HG03060 (cell line): ENCODE results near the gene MAPKAPK2.
"Not testable (repeated sequence)": the region's sequence is repeated elsewhere in the genome, so short reads cannot be mapped to it uniquely, and the experiment has no call there.

ENCODE experiments used
- ATAC-seq: cut with Tn5 transposase; IDR thresholded peaks from one replicate; pipeline ENCODE4 v1.9.1; 2021; ENCODE audit warnings: low read depth, moderate number of reproducible peaks; ENCODE audit not compliant: unreplicated experiment

The MAPKAPK2 gene

GRCh38 chr1:206684478-206685333 lies at the start of gene MAPKAPK2:
Gene MAPKAPK2, plus strand, starts transcription at chr1:206684905. Its CDS starts 325 bp downstream, at chr1:206685230.
- ATAC-seq, result no peak

GRCh38 chr1:206635080-206635977 lies 49.4 kb upstream of the MAPKAPK2 start, which contains the start of gene DYRK3:
Gene DYRK3, plus strand, starts transcription at chr1:206635536. Its CDS starts 168 bp downstream, at chr1:206635704.
- peak; percentile 40 for ATAC-seq

- ATAC-seq, result no peak
These were observed 48.7 kb upstream of the MAPKAPK2 start for GRCh38 chr1:206635978-206636345.

GRCh38 chr1:206636671-206637070 lies 48.0 kb upstream of the MAPKAPK2 start:
- ATAC-seq, result no peak

- ATAC-seq, result no peak
These were observed 47.1 kb upstream of the MAPKAPK2 start for GRCh38 chr1:206637605-206638004.

- not testable (repeated sequence) for ATAC-seq
These were observed 42.6 kb upstream of the MAPKAPK2 start for GRCh38 chr1:206642074-206642473.

GRCh38 chr1:206643118-206643698 lies 41.5 kb upstream of the MAPKAPK2 start:
- ATAC-seq, result no peak

- ATAC-seq, result no peak
These were observed 38.2 kb upstream of the MAPKAPK2 start for GRCh38 chr1:206646504-206646903.

- no peak for ATAC-seq
These were observed 37.5 kb upstream of the MAPKAPK2 start for GRCh38 chr1:206647224-206647623.

- no peak for ATAC-seq
These were observed 35.3 kb upstream of the MAPKAPK2 start for GRCh38 chr1:206649261-206649921.

GRCh38 chr1:206651014-206651413 lies 33.7 kb upstream of the MAPKAPK2 start:
- no peak for ATAC-seq

GRCh38 chr1:206651958-206652890 lies 32.5 kb upstream of the MAPKAPK2 start:
- ATAC-seq, result no peak

GRCh38 chr1:206653715-206654459 lies 30.8 kb upstream of the MAPKAPK2 start:
- no peak for ATAC-seq

- no peak for ATAC-seq
These were observed 29.9 kb upstream of the MAPKAPK2 start for GRCh38 chr1:206654828-206655227.

GRCh38 chr1:206655471-206655882 lies 29.2 kb upstream of the MAPKAPK2 start:
- no peak for ATAC-seq

- ATAC-seq, result no peak
These were observed 27.8 kb upstream of the MAPKAPK2 start for GRCh38 chr1:206656936-206657335.

GRCh38 chr1:206657751-206658150 lies 27.0 kb upstream of the MAPKAPK2 start:
- no peak for ATAC-seq

- no peak for ATAC-seq
These were observed 26.3 kb upstream of the MAPKAPK2 start for GRCh38 chr1:206658264-206658980.
